Rectal smooth muscle tissue (tissue), 1 donor: ENCODE data around the gene CYSRT1.

ENCODE experiments used
- H3K27ac ChIP-seq: one replicate; pipeline ENCODE4 v1.7.0; 2013; ENCODE audit warnings: low read depth, low read length, inconsistent platforms
- H3K27me3 ChIP-seq: one replicate; pipeline ENCODE4 v1.7.0; 2013; ENCODE audit warnings: low read length; ENCODE audit not compliant: control insufficient read depth, insufficient read depth
- H3K36me3 ChIP-seq: one replicate; pipeline ENCODE4 v1.7.0; 2013; ENCODE audit warnings: low read length; ENCODE audit not compliant: control insufficient read depth, insufficient read depth
- H3K4me1 ChIP-seq: one replicate; pipeline ENCODE4 v1.7.0; 2013; ENCODE audit warnings: low read length; ENCODE audit not compliant: control insufficient read depth, insufficient read depth
- H3K4me3 ChIP-seq: one replicate; pipeline ENCODE4 v1.7.0; 2013; ENCODE audit warnings: low read length
- H3K9ac ChIP-seq: one replicate; pipeline ENCODE4 v1.7.0; 2013; ENCODE audit warnings: low read length

Gene CYSRT1

GRCh38 chr9:137192859-137193258, 32.1 kb upstream of the CYSRT1 start:
- no peak overlapping the region for H3K9ac ChIP-seq
- H3K4me1 ChIP-seq: peaks cover 10% of the 10 kb centered on the region
- H3K27ac ChIP-seq: no peak overlapping the region

DNA sequence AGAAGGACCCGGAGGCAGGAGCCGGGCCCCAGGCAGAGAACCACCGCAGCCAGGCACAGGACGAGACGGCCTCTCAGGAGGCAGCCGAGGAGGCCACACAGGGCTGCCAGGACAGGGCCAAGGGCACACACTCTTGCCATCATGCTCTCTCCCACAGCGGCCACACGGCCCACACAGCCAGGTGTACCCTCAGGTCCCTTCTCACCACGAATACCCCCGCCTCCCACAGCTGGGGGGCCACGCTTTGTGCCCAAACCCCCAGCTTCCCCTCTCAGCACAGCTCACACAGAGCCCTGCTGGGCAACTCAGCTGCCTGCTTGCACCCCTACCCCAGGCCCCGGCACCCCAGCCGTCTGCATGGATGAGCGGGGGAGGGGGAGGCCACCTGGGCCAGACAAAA, 31.2 kb upstream of the CYSRT1 start:
- Histone ChIP-seq H3K4me1 (peaks cover 10% of the 10 kb centered on the region), H3K4me3 (no peak overlapping the region), H3K27ac (no peak overlapping the region), H3K27me3 (no peaks in the 10 kb centered on the region), H3K9ac (no peak overlapping the region), H3K36me3 (peaks cover 18% of the 10 kb centered on the region)

More at GRCh38 chr9:137192859-137193258, 32.1 kb upstream of the CYSRT1 start:
- Histone ChIP-seq H3K36me3 (peaks cover 18% of the 10 kb centered on the region), H3K27me3 (no peaks in the 10 kb centered on the region), H3K4me3 (no peak overlapping the region)

DNA sequence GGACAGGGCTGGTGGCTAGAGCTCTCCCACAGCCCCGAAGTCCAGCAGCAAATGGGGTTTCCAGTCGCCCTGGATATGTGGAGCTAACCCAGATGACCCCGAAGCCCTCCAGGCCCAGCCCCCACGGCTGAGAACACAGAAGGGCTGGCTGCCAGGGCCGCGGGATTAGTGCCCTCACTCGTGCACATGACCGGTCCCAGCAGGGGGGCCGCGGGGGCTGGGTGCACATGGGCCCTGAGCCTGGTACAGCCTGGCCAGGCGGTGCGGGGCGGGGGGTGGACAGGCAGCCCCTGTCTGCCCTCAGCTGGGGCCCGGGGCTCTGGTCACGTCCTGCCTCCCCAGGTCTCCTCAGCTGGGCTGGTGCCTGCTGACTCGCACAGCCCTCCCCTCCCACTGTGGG, 30.6 kb upstream of the CYSRT1 start:
- Histone ChIP-seq H3K27me3 (no peaks in the 10 kb centered on the region), H3K4me3 (peak overlapping the region; percentile 33), H3K27ac (no peak overlapping the region), H3K36me3 (peaks cover 18% of the 10 kb centered on the region), H3K9ac (no peak overlapping the region), H3K4me1 (peaks cover 8% of the 10 kb centered on the region)

DNA sequence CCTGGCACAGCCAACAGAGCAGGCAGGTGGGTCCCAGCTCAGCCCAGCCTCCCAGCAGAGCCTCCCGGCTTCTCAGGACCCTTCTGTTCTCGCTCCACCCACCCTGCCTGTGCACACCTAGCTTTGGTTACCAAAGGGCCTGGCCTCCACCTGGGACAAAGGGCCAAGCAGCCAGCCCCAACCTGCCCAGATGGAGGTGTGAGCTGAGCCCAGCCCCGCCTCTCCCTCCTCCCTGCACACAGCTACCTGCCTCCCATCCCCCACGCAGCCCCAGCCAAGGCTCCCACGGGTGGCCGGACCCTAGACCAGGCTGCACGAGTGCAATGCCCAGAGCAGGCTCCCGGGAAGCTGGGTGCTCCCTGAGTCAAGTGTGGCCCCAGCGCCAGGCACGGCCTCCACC, 30.1 kb upstream of the CYSRT1 start:
- peaks cover 6% of the 10 kb centered on the region for H3K4me1 ChIP-seq
- no peaks in the 10 kb centered on the region for H3K27me3 ChIP-seq
- H3K9ac ChIP-seq: peak overlapping the region; percentile 59
- peaks cover 16% of the 10 kb centered on the region for H3K36me3 ChIP-seq
- peak overlapping the region; percentile 33 for H3K4me3 ChIP-seq
- no peak overlapping the region for H3K27ac ChIP-seq

DNA sequence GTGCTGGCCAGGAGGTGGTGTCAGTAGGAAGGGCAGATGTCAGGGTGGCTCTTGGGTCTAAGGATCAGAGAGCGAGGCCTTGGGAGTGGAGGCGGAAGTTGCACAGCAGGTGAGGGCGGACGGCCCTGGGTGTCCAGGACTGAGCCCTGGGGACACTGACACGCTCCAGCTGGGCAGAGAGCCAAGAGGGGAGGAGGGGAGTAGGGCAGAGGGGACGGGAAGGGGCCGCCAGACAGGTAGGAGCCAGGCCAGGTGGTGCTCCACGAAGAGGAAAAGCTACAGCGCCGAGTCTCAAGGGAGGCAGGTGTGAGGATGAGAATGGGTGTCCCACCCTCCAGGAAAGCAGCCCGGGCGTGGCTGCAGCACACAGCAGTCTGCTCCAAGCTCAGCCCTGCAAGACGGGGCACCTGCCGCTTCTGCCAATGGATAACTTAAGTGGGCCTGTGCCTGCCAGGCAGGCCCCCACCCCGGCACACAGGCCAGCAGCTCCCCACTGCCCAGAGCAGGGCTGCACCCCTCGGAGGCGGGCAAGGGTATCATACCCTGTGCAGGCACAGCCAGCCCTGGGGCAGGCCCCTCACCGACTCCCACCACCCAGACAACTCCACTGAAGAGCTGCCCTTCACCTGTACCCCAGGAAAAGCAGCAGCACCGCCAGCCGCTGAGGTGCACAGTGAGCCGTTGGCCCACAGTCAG, 29.3 kb upstream of the CYSRT1 start:
- peaks cover 11% of the 10 kb centered on the region for H3K36me3 ChIP-seq
- no peak overlapping the region for H3K27ac ChIP-seq
- no peak overlapping the region for H3K9ac ChIP-seq
- no peaks in the 10 kb centered on the region for H3K27me3 ChIP-seq
- peak overlapping the region; percentile 33 for H3K4me3 ChIP-seq
- H3K4me1 ChIP-seq: peaks cover 4% of the 10 kb centered on the region

DNA sequence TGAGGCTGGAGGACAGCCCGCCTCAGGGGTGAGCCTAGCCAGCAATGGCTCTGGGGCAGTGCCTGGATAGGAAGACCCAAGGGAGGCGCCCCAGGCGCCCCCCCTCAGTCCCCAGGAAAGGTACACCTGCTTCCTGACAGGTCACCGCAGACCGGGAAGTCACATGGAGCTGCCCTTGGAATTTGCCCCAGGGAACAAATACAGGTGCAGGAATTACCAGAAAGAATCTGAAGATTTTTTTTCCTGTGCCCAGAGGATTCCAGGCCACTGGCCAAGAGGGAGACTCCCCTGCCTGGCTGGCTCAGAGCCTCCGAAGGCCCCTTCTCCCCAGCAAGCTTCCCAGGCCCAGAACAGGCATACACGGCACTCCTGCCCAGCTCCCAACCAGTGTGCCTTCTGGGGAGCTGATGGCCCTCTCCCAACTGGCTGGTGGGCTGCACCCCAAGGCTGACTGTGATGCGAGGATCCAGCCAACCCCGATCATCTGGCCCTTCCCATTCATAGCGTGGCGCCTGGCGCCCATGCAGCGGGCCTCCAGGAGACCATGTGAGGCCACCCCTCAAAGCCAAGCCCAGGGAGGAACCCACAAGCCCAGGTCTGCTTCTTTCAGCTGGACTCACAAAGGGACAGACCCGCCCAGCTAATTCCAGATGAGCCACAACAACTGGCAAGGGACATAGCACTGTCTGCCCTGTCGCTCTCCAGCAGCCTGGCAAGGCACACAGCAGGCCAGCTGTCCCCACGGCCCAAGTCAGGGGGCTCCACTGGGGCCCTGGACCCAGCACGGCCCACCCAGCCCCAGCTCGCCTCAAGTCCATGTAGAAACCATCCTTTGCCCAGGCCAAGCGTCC, 26.7 kb upstream of the CYSRT1 start:
- Histone ChIP-seq H3K9ac (no peak overlapping the region), H3K36me3 (no peaks in the 10 kb centered on the region), H3K4me3 (peak overlapping the region; percentile 52), H3K27me3 (no peaks in the 10 kb centered on the region), H3K4me1 (peaks cover 12% of the 10 kb centered on the region), H3K27ac (no peak overlapping the region)

DNA sequence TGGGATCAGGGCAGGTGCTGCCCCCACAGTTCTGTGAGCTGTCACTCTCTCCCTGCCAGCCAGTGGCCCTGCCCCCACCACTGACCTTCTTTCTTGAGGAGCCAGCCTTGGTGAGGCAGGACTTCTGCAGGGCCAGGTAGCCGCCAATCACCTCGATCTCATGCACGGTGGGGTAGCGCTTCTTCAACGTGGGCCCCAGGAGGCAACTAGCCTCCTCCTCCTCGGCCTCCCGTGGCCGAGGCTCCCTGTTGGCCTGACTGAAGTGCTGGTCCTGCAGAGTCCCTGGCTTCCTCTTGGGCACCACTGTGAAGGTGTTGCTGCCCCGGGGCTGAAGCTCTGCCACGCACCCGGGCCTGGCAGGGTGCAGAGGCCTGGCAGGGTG, 26.1 kb upstream of the CYSRT1 start:
- no peaks in the 10 kb centered on the region for H3K36me3 ChIP-seq
- H3K4me3 ChIP-seq: peak overlapping the region; percentile 52
- H3K4me1 ChIP-seq: peaks cover 13% of the 10 kb centered on the region
- H3K27ac ChIP-seq: no peak overlapping the region
- H3K27me3 ChIP-seq: no peaks in the 10 kb centered on the region
- no peak overlapping the region for H3K9ac ChIP-seq

DNA sequence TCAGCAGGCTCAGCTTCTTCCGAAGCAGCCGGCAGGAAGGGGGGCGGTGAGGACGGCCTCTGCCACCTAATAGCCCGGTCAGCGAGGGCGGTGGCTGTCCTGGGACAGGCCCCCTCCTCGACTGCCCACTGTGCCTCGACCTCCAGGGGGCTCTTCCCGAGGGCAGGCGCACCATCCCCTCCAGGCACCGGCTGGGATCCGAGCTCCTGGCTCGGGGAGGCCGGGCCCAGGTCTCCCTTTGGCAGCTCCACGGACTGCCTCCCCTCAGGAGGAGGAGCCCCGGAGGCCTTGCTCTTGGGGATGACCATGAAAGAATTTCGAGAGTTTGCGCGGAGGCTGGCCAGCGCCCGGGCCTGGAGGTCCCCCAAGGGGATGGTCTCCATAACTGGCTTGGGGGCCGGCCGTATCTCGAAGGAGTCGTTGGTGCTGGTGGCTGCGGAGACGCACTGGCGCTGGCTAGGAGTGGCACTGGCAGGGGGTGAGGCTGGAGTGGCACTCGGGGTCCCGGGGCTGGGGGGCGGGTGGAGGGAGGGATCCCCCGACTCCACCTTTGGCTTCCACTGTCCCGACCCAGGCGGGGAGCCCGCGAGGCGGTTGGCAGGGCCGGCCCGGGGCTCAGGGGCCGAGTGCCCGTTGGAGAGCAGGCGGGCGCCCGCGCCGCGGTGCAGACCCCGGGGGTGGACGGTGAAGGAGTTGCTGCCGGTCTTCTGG, 25.4 kb upstream of the CYSRT1 start:
- no peak overlapping the region for H3K9ac ChIP-seq
- H3K27ac ChIP-seq: no peak overlapping the region
- peak overlapping the region; percentile 52 for H3K4me3 ChIP-seq
- H3K4me1 ChIP-seq: peaks cover 20% of the 10 kb centered on the region
- H3K27me3 ChIP-seq: no peaks in the 10 kb centered on the region
- no peaks in the 10 kb centered on the region for H3K36me3 ChIP-seq

GRCh38 chr9:137200311-137201204, 24.4 kb upstream of the CYSRT1 start, which contains the start of gene TPRN:
TSS of gene TPRN (minus strand) at chr9:137200741. CDS start at chr9:137200711, 30 bp downstream.
- Histone ChIP-seq H3K9ac (peak within 1 kb of the TSS; percentile 80), H3K27ac (peak within 1 kb of the TSS; percentile 58), H3K36me3 (no peaks in the 10 kb centered on the region), H3K27me3 (no peaks in the 10 kb centered on the region), H3K4me3 (peak within 1 kb of the TSS; percentile 84), H3K4me1 (peaks cover 23% of the 10 kb centered on the region)

DNA sequence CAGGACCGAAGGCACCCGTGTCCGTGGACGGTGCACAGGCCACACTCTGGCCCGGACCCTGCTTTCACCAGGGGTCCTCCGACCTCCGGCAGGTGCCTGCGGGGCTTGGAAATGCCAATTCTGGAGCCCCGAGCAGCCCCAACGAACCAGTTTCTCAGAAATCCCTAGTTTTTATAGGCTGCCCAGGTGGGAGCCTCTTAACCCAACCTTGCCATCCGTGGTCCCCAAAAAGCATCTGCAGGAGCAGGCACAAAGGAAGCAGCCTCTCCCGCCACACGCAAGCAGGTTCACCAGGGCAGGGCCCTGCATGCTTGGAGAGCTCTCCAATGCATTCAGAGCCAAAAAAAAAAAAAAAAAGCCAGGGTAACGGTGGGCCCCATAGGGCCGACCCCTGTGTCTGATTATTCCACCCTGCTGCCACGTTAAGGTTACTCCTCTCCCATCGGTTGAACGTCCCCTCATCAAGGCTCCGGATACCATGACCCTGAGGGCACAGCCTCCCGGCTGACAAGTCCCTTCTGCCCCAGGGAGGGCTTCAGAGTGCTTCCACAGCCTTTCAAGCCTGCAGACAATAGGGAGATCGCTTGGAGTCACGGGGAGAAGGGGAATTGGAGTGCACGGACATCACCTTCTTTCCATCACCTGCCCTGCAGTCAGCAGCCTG, 23.6 kb upstream of the CYSRT1 start:
- H3K4me3 ChIP-seq: peak overlapping the region; percentile 84
- H3K4me1 ChIP-seq: peaks cover 28% of the 10 kb centered on the region
- H3K9ac ChIP-seq: peak overlapping the region; percentile 80
- peak overlapping the region; percentile 58 for H3K27ac ChIP-seq
- no peaks in the 10 kb centered on the region for H3K27me3 ChIP-seq
- no peaks in the 10 kb centered on the region for H3K36me3 ChIP-seq

DNA sequence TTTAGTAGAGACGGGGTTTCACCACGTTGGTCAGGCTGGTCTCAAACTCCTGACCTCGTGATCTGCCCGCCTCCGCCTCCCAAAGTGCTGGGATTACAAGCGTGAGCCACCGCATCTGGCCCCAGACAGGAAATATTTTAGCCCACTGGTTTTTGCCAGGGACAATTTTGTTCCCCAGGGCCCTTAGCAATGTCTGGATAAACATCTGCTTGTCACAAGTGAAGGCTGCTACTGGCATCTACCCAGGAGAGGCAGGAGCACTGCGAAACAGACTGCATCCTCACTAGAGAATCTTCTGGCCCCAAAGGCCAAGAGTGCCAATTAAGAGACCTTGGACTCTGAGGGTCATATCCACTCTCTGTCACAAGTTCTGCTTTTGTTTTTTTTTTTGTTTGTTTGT, 22.0 kb upstream of the CYSRT1 start:
- H3K27ac ChIP-seq: no peak overlapping the region
- no peak overlapping the region for H3K4me3 ChIP-seq
- no peaks in the 10 kb centered on the region for H3K27me3 ChIP-seq
- H3K36me3 ChIP-seq: no peaks in the 10 kb centered on the region
- peaks cover 34% of the 10 kb centered on the region for H3K4me1 ChIP-seq
- no peak overlapping the region for H3K9ac ChIP-seq
